CD4-positive, CD25-positive, alpha-beta regulatory T cell (primary cell): ENCODE measurements around the gene LETMD1. TPM values are rescaled to one million over a fixed set of nuclear protein-coding genes. Genes with fewer than 3 reads are reported as not detected.
"Not testable (repeated sequence)": the region's sequence is repeated elsewhere in the genome, so short reads cannot be mapped to it uniquely, and the experiment has no call there.

Experiments used
- ATAC-seq, 2 donors: fragments of 150-1000 bp; cut with Tn5 transposase; one replicate each; pipeline ENCODE4 v1.10.0; 2021; ENCODE audit warnings: low read depth in 2 of 2, moderate number of reproducible peaks in 2 of 2, moderate library complexity in 1 of 2
- DNase-seq, 3 donors: peaks; one replicate each; pipeline versions ENCODE4 v3.0.0 to v3.0.0-alpha.2; 2012 to 2022; ENCODE audit warnings: mixed read lengths in 1 of 3
- H3K27ac ChIP-seq: one replicate; pipeline ENCODE4 v1.7.0; 2013; ENCODE audit warnings: mild to moderate bottlenecking, low read length; ENCODE audit not compliant: insufficient read depth, poor library complexity, severe bottlenecking
- H3K27me3 ChIP-seq: one replicate; pipeline ENCODE4 v1.7.0; 2013; ENCODE audit warnings: low read length; ENCODE audit not compliant: control insufficient read depth, insufficient read depth
- H3K36me3 ChIP-seq: one replicate; pipeline ENCODE4 v1.7.0; 2013; ENCODE audit warnings: mild to moderate bottlenecking, low read length, moderate library complexity; ENCODE audit not compliant: control insufficient read depth, insufficient read depth
- H3K4me1 ChIP-seq: 2 replicates; pipeline ENCODE4 v1.7.0; 2013; ENCODE audit warnings: mild to moderate bottlenecking, low read length; ENCODE audit not compliant: insufficient read depth, control insufficient read depth, poor library complexity, severe bottlenecking
- H3K4me3 ChIP-seq: one replicate; pipeline ENCODE4 v1.7.0; 2013; ENCODE audit warnings: low read depth, mild to moderate bottlenecking, low read length, moderate library complexity
- H3K9me3 ChIP-seq, 2 experiments: 1 replicate in 1 of 2; 2 replicates in 1 of 2; pipeline ENCODE4 v1.7.0; 2013; ENCODE audit warnings: low read length in 2 of 2, mild to moderate bottlenecking in 1 of 2, moderate library complexity in 1 of 2; ENCODE audit not compliant: control insufficient read depth in 2 of 2
- H3K27ac Mint-ChIP-seq, 3 donors: one replicate each; pipeline ENCODE4 v1.8.0; 2020 to 2022; ENCODE audit warnings: mild to moderate bottlenecking in 3 of 3, mixed read lengths in 3 of 3, moderate library complexity in 2 of 3
- H3K27me3 Mint-ChIP-seq: one replicate; pipeline ENCODE4 v1.8.0; 2022; ENCODE audit warnings: mild to moderate bottlenecking, mixed read lengths
- H3K36me3 Mint-ChIP-seq: one replicate; pipeline ENCODE4 v1.8.0; 2020; ENCODE audit warnings: mixed read lengths
- H3K4me1 Mint-ChIP-seq, 4 donors: one replicate each; pipeline ENCODE4 v1.8.0; 2020 to 2022; ENCODE audit warnings: mixed read lengths in 4 of 4, mild to moderate bottlenecking in 1 of 4
- H3K4me3 Mint-ChIP-seq, 4 donors: one replicate each; pipeline ENCODE4 v1.8.0; 2020 to 2022; ENCODE audit warnings: mild to moderate bottlenecking in 4 of 4, mixed read lengths in 4 of 4, moderate library complexity in 3 of 4
- H3K9me3 Mint-ChIP-seq, 7 donors: one replicate each; pipeline ENCODE4 v1.8.0; 2020 to 2022; ENCODE audit warnings: mixed read lengths in 7 of 7, mild to moderate bottlenecking in 3 of 7, moderate library complexity in 2 of 7
- polyA plus RNA-seq, 4 donors: library from polyadenylated mRNA; unstranded; fragments of 300-500 nt; fragmentation: Illumina TruSeq; gene quantifications; one replicate each; pipeline ENCODE4 v1.2.3, GENCODE V29; 2021
- total RNA-seq: library from RNA; stranded (reverse); gene quantifications from one replicate; pipeline ENCODE4 v1.2.3, GENCODE V29; 2022

LETMD1 gene
- total and polyA plus RNA-seq, 5 donors from 2014 or later, result 25.3 to 55.9 (median 36.1) TPM

- DNase-seq (no peak), ATAC-seq (no peak)
- Histone ChIP-seq H3K4me3 (no peak overlapping the region), H3K27me3 (no peaks in the 10 kb centered on the region), H3K36me3 (peaks cover 67% of the 10 kb centered on the region), H3K9me3 (no peaks in the 10 kb centered on the region), H3K4me1 (no peaks in the 10 kb centered on the region), H3K27ac (no peak overlapping the region)
- Mint-ChIP-seq H3K9me3 (peaks cover 0 to 3% (median 0%) of the 10 kb centered on the region in 7 donors), H3K4me1 (peaks cover 0 to 4% (median 0%) of the 10 kb centered on the region in 4 donors), H3K27ac (no peak overlapping the region), H3K4me3 (no peak overlapping the region), H3K36me3 (peaks cover 39% of the 10 kb centered on the region), H3K27me3 (no peaks in the 10 kb centered on the region)
Observed at GRCh38 chr12:51067771-51068170, 19.6 kb downstream of the LETMD1 start.

- H3K36me3 Mint-ChIP-seq, result peaks cover 27% of the 10 kb centered on the region
- peaks cover 0 to 4% (median 0%) of the 10 kb centered on the region in 4 donors for H3K4me1 Mint-ChIP-seq
- H3K4me1 ChIP-seq, result no peaks in the 10 kb centered on the region
Observed at GRCh38 chr12:51070004-51070403, 21.9 kb downstream of the LETMD1 start.

GRCh38 chr12:51071663-51072062 is 23.5 kb downstream of the LETMD1 start:
- H3K9me3 ChIP-seq, result no peaks in the 10 kb centered on the region
- no peak overlapping the region for H3K27ac ChIP-seq
- Mint-ChIP-seq H3K4me1 (peaks cover 3 to 19% (median 10%) of the 10 kb centered on the region in 4 donors), H3K9me3 (no peaks in the 10 kb centered on the region), H3K27ac (no peak overlapping the region), H3K36me3 (peaks cover 27% of the 10 kb centered on the region), H3K27me3 (no peaks in the 10 kb centered on the region), H3K4me3 (no peak overlapping the region)
- ATAC-seq (no peak), DNase-seq (no peak)
- no peaks in the 10 kb centered on the region for H3K4me1 ChIP-seq
- H3K4me3 ChIP-seq, result no peak overlapping the region
- H3K36me3 ChIP-seq, result peaks cover 45% of the 10 kb centered on the region
- H3K27me3 ChIP-seq, result no peaks in the 10 kb centered on the region

More at GRCh38 chr12:51070004-51070403, 21.9 kb downstream of the LETMD1 start:
- H3K27ac ChIP-seq, result no peak overlapping the region
- H3K27ac Mint-ChIP-seq, result peak overlapping the region in 2 of 3 donors; percentile 22 to 69
- H3K9me3 ChIP-seq, result no peaks in the 10 kb centered on the region
- H3K27me3 ChIP-seq, result no peaks in the 10 kb centered on the region
- H3K4me3 Mint-ChIP-seq, result no peak overlapping the region
- peaks cover 56% of the 10 kb centered on the region for H3K36me3 ChIP-seq
- no peak for ATAC-seq
- no peak overlapping the region for H3K4me3 ChIP-seq
- no peaks in the 10 kb centered on the region for H3K27me3 Mint-ChIP-seq
- H3K9me3 Mint-ChIP-seq, result no peaks in the 10 kb centered on the region
- DNase-seq, result no peak

GRCh38 chr12:51075390-51075789 is 27.3 kb downstream of the LETMD1 start:
- Histone ChIP-seq H3K9me3 (no peaks in the 10 kb centered on the region), H3K4me3 (no peak overlapping the region), H3K36me3 (peaks cover 26% of the 10 kb centered on the region), H3K27ac (no peak overlapping the region), H3K4me1 (no peaks in the 10 kb centered on the region), H3K27me3 (no peaks in the 10 kb centered on the region)
- H3K4me1 Mint-ChIP-seq, result peaks cover 13 to 38% (median 26%) of the 10 kb centered on the region in 4 donors
- H3K9me3 Mint-ChIP-seq, result no peaks in the 10 kb centered on the region
- H3K36me3 Mint-ChIP-seq, result peaks cover 15% of the 10 kb centered on the region
- ATAC-seq (no peak), DNase-seq (no peak)
- no peak overlapping the region for H3K4me3 Mint-ChIP-seq
- no peaks in the 10 kb centered on the region for H3K27me3 Mint-ChIP-seq
- no peak overlapping the region for H3K27ac Mint-ChIP-seq

- no peaks in the 10 kb centered on the region for H3K9me3 Mint-ChIP-seq
- peaks cover 21% of the 10 kb centered on the region for H3K36me3 ChIP-seq
- DNase-seq (peak in 1 of 3 donors; percentile 26), ATAC-seq (no peak)
- no peaks in the 10 kb centered on the region for H3K4me1 ChIP-seq
- H3K4me3 Mint-ChIP-seq, result peak overlapping the region in 2 of 4 donors; percentile 1 to 13
- H3K4me1 Mint-ChIP-seq, result peaks cover 17 to 45% (median 31%) of the 10 kb centered on the region in 4 donors
- H3K9me3 ChIP-seq, result no peaks in the 10 kb centered on the region
- H3K27me3 Mint-ChIP-seq, result no peaks in the 10 kb centered on the region
- H3K4me3 ChIP-seq, result no peak overlapping the region
- H3K36me3 Mint-ChIP-seq, result peaks cover 18% of the 10 kb centered on the region
- no peaks in the 10 kb centered on the region for H3K27me3 ChIP-seq
- H3K27ac ChIP-seq, result no peak overlapping the region
- peak overlapping the region in 2 of 3 donors; percentile 52 to 77 for H3K27ac Mint-ChIP-seq
Observed at GRCh38 chr12:51076236-51076930, 28.3 kb downstream of the LETMD1 start.

GRCh38 chr12:51077930-51078329 is 29.8 kb downstream of the LETMD1 start:
- no peaks in the 10 kb centered on the region for H3K27me3 Mint-ChIP-seq
- H3K4me3 Mint-ChIP-seq, result peak overlapping the region in 1 of 4 donors; percentile 32
- no peaks in the 10 kb centered on the region for H3K27me3 ChIP-seq
- H3K27ac Mint-ChIP-seq, result peak overlapping the region in 2 of 3 donors; percentile 2 to 63
- H3K36me3 ChIP-seq, result peaks cover 9% of the 10 kb centered on the region
- ATAC-seq (no peak), DNase-seq (no peak)
- no peak overlapping the region for H3K4me3 ChIP-seq
- peaks cover 12% of the 10 kb centered on the region for H3K4me1 ChIP-seq
- peaks cover 16% of the 10 kb centered on the region for H3K36me3 Mint-ChIP-seq
- no peaks in the 10 kb centered on the region for H3K9me3 Mint-ChIP-seq
- peaks cover 20 to 59% (median 42%) of the 10 kb centered on the region in 4 donors for H3K4me1 Mint-ChIP-seq
- no peaks in the 10 kb centered on the region for H3K9me3 ChIP-seq
- H3K27ac ChIP-seq, result no peak overlapping the region

- H3K27ac Mint-ChIP-seq, result peak overlapping the region in 1 of 3 donors; percentile 63
- H3K4me1 Mint-ChIP-seq, result peaks cover 20 to 59% (median 42%) of the 10 kb centered on the region in 4 donors
- H3K9me3 ChIP-seq, ATAC-seq, H3K36me3 ChIP-seq, H3K27me3 Mint-ChIP-seq, H3K4me3 ChIP-seq, H3K27me3 ChIP-seq, H3K9me3 Mint-ChIP-seq, H3K27ac ChIP-seq, DNase-seq: not testable (repeated sequence)
- H3K4me3 Mint-ChIP-seq, result peak overlapping the region in 1 of 4 donors; percentile 32
- peaks cover 16% of the 10 kb centered on the region for H3K36me3 Mint-ChIP-seq
- peaks cover 15% of the 10 kb centered on the region for H3K4me1 ChIP-seq
Observed at GRCh38 chr12:51078346-51078745, 30.2 kb downstream of the LETMD1 start.

- H3K4me3 ChIP-seq, H3K27me3 Mint-ChIP-seq, H3K9me3 ChIP-seq, DNase-seq, H3K27ac Mint-ChIP-seq, H3K27ac ChIP-seq, ATAC-seq, H3K27me3 ChIP-seq, H3K9me3 Mint-ChIP-seq, H3K36me3 ChIP-seq: not testable (repeated sequence)
- H3K36me3 Mint-ChIP-seq, result peaks cover 11% of the 10 kb centered on the region
- H3K4me1 Mint-ChIP-seq, result peaks cover 25 to 63% (median 45%) of the 10 kb centered on the region in 4 donors
- peaks cover 18% of the 10 kb centered on the region for H3K4me1 ChIP-seq
- H3K4me3 Mint-ChIP-seq, result peak overlapping the region in 1 of 4 donors; percentile 13
Observed at GRCh38 chr12:51078866-51079265, 30.7 kb downstream of the LETMD1 start.
